SK-N-SH treated with all-trans-retinoic acid at 6 μM for 48 hours (cell line): ENCODE data around the gene SEC22C.

Source experiments
- ATAC-seq: fragments of 200-7000 bp; cut with Tn5 transposase; 3 replicates; pipeline ENCODE4 v1.9.1; 2020; ENCODE audit warnings: mild to moderate bottlenecking, moderate library complexity
- ARNTL ChIP-seq: fragments of 450-650 bp; formaldehyde crosslinking; IDR thresholded peaks from 2 replicates; pipeline ENCODE4 v1.5.0; 2020; ENCODE audit warnings: low read depth, mild to moderate bottlenecking, moderate library complexity, borderline replicate concordance
- BACH2 ChIP-seq: fragments of 250-450 bp; sonication (Bioruptor Pico); IDR thresholded peaks from 2 replicates; pipeline ENCODE4 v1.9.0; 2021; ENCODE audit warnings: mild to moderate bottlenecking, borderline replicate concordance
- CREB5 ChIP-seq: fragments of 250-450 bp; sonication (Bioruptor Pico); IDR thresholded peaks from 2 replicates; pipeline ENCODE4 v1.5.1; 2020; ENCODE audit warnings: low read depth, mild to moderate bottlenecking, moderate library complexity
- CSDC2 ChIP-seq: fragments of 250-450 bp; sonication (Bioruptor Pico); IDR thresholded peaks from 2 replicates; pipeline ENCODE4 v1.5.0; 2020; ENCODE audit warnings: mild to moderate bottlenecking, moderate library complexity
- CSRNP3 ChIP-seq: fragments of 250-450 bp; sonication (Bioruptor Pico); IDR thresholded peaks from 2 replicates; pipeline ENCODE4 v1.5.1; 2021; ENCODE audit warnings: mild to moderate bottlenecking, moderate library complexity
- ESRRG ChIP-seq: fragments of 250-450 bp; sonication (Bioruptor Pico); IDR thresholded peaks from 2 replicates; pipeline ENCODE4 v1.6.1; 2021; ENCODE audit warnings: mild to moderate bottlenecking
- GLIS3 ChIP-seq: fragments of 250-450 bp; sonication (Bioruptor Pico); IDR thresholded peaks from 2 replicates; pipeline ENCODE4 v1.5.0; 2020; ENCODE audit warnings: mild to moderate bottlenecking, moderate library complexity
- ISL1 ChIP-seq: fragments of 250-450 bp; sonication (Bioruptor Pico); IDR thresholded peaks from 2 replicates; pipeline ENCODE4 v2.1.2; 2022; ENCODE audit warnings: mild to moderate bottlenecking, moderate library complexity
- OSR1 ChIP-seq: fragments of 250-450 bp; sonication (Bioruptor Pico); IDR thresholded peaks from 2 replicates; pipeline ENCODE4 v1.8.0; 2022; ENCODE audit warnings: moderate library complexity, mild to moderate bottlenecking, inconsistent platforms
- PATZ1 ChIP-seq: fragments of 250-450 bp; sonication (Bioruptor Pico); IDR thresholded peaks from 2 replicates; pipeline ENCODE4 v1.8.0; 2020; ENCODE audit warnings: mild to moderate bottlenecking, moderate library complexity, borderline replicate concordance
- POU6F1 ChIP-seq: fragments of 250-450 bp; sonication (Bioruptor Pico); IDR thresholded peaks from 2 replicates; pipeline ENCODE4 v1.8.0; 2021; ENCODE audit warnings: low read depth, mild to moderate bottlenecking, moderate library complexity, borderline replicate concordance
- RARB ChIP-seq: fragments of 250-450 bp; sonication (Bioruptor Pico); IDR thresholded peaks from 2 replicates; pipeline ENCODE4 v1.8.0; 2021; ENCODE audit warnings: mild to moderate bottlenecking, moderate library complexity
- TCF4 ChIP-seq: fragments of 250-450 bp; sonication (Bioruptor Pico); IDR thresholded peaks from 2 replicates; pipeline ENCODE4 v1.8.0; 2021; ENCODE audit warnings: mild to moderate bottlenecking, moderate library complexity, borderline replicate concordance
- TOX ChIP-seq: fragments of 250-450 bp; sonication (Bioruptor Pico); IDR thresholded peaks from 2 replicates; pipeline ENCODE4 v1.8.0; 2021; ENCODE audit warnings: mild to moderate bottlenecking, moderate library complexity, borderline replicate concordance
- ZC3H10 ChIP-seq: fragments of 250-450 bp; sonication (Bioruptor Pico); IDR thresholded peaks from 2 replicates; pipeline ENCODE4 v1.5.1; 2021; ENCODE audit warnings: mild to moderate bottlenecking, moderate library complexity
- ZFP3 ChIP-seq: fragments of 250-450 bp; sonication (Bioruptor Pico); IDR thresholded peaks from 2 replicates; pipeline ENCODE4 v1.5.0; 2020; ENCODE audit warnings: mild to moderate bottlenecking, moderate library complexity
- ZFP30 ChIP-seq: fragments of 450-650 bp; formaldehyde crosslinking; IDR thresholded peaks from 2 replicates; pipeline ENCODE4 v1.5.0; 2022; ENCODE audit warnings: mild to moderate bottlenecking, moderate library complexity
- ZNF565 ChIP-seq: fragments of 450-650 bp; formaldehyde crosslinking; conservative IDR thresholded peaks from 2 replicates; pipeline ENCODE4 v1.5.0; 2020; ENCODE audit warnings: low read depth, mild to moderate bottlenecking, moderate library complexity
- ZNF70 ChIP-seq: fragments of 450-650 bp; formaldehyde crosslinking; IDR thresholded peaks from 2 replicates; pipeline ENCODE4 v1.5.0; 2020; ENCODE audit warnings: mild to moderate bottlenecking, moderate library complexity
- ZNF8 ChIP-seq: fragments of 450-650 bp; formaldehyde crosslinking; IDR thresholded peaks from 2 replicates; pipeline ENCODE4 v1.5.0; 2020; ENCODE audit warnings: mild to moderate bottlenecking, moderate library complexity

The SEC22C gene

GRCh38 chr3:42552830-42553229 lies 28.9 kb downstream of the SEC22C start:
- TF ChIP-seq ARNTL (CRISPR knock-in tag) (no peak), CSDC2 (CRISPR knock-in tag) (no peak), GLIS3 (CRISPR knock-in tag) (no peak), TOX (CRISPR knock-in tag) (no peak), ZNF565 (CRISPR knock-in tag) (no peak)
- ATAC-seq, result no peak

GRCh38 chr3:42550250-42550649 lies 31.5 kb downstream of the SEC22C start:
- no peak for ATAC-seq
- no peak for TF ChIP-seq RARB (CRISPR knock-in tag)
- TF ChIP-seq CREB5 (CRISPR knock-in tag), result no peak
- no peak for TF ChIP-seq ZNF70 (CRISPR knock-in tag)
- no peak for TF ChIP-seq TCF4 (CRISPR knock-in tag)
- TF ChIP-seq OSR1 (CRISPR knock-in tag), result no peak
- TF ChIP-seq ZFP3 (CRISPR knock-in tag), result no peak
- TF ChIP-seq GLIS3 (CRISPR knock-in tag), result no peak
- no peak for TF ChIP-seq ISL1 (CRISPR knock-in tag)
- no peak for TF ChIP-seq ARNTL (CRISPR knock-in tag)
- no peak for TF ChIP-seq PATZ1 (CRISPR knock-in tag)
- TF ChIP-seq ZNF565 (CRISPR knock-in tag), result no peak
- TF ChIP-seq ZNF8 (CRISPR knock-in tag), result no peak
- TF ChIP-seq CSRNP3, result no peak
- TF ChIP-seq POU6F1 (CRISPR knock-in tag), result no peak
- no peak for TF ChIP-seq ZC3H10 (CRISPR knock-in tag)

GRCh38 chr3:42549131-42549530 lies 32.6 kb downstream of the SEC22C start:
- no peak for ATAC-seq
- TF ChIP-seq ZNF8 (CRISPR knock-in tag), result no peak
- TF ChIP-seq ARNTL (CRISPR knock-in tag), result no peak
- TF ChIP-seq PATZ1 (CRISPR knock-in tag), result no peak
- TF ChIP-seq ESRRG (CRISPR knock-in tag), result no peak
- no peak for TF ChIP-seq TCF4 (CRISPR knock-in tag)
- no peak for TF ChIP-seq CSDC2 (CRISPR knock-in tag)
- TF ChIP-seq BACH2 (CRISPR knock-in tag), result no peak
- TF ChIP-seq RARB (CRISPR knock-in tag), result no peak
- TF ChIP-seq CREB5 (CRISPR knock-in tag), result no peak
- no peak for TF ChIP-seq ZFP30
